ENCODE data around the gene HHLA2.
"Not testable (repeated sequence)": the region's sequence is repeated elsewhere in the genome, so short reads cannot be mapped to it uniquely, and the experiment has no call there.

The HHLA2 gene

DNA sequence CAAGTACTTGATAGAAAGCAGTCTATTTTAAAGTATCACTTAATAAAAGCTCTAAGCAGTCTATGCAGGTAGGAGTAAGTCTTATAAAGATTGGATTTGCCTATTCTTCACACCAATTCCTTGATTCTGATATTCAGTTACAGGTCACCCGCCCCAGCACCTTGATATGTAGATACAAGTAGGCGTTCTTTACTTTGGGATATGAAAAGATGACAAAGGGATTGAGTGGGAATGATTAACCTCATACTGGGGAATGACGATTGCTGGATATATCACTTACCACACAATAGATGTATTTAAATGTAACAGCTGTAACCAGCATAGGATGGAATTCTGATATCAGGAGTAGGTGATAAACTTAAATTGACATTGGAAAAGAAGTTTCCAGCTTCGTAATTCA, 47.1 kb downstream of the HHLA2 start:
- DNase-seq (ENCODE audit: low read depth): no peak

DNA sequence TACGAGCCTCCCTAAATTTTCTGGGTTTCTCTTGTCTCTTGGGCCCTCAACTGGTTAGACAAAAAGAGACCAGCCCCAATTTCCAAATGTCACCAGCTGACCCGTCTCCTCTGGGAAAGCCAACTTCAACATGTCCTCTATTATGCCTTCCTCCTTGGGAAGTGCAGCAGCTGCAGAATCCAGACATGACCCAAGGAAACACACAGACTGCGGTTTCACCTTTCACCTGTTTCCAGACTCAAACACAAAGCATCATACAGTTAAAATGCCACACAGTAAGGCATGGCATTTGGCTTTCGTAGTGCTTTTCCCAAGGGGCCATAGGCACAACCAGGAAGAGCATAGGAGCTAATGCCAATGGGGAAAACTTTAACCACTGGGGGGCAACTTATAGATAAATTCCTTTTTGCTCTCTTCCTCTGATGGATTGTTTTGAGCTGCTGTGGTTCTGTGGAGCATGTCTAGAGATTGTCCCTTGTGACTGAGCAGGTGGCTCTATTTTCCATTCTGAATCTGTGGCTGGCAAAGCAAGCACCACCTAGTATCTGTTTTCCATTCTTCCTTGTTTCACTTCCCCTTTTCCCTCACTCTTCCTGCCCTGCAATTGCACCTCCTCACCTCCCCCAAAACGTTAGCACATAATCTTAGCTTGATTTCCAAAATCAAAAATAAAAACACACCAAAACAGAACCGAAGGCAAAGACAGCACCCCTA, 49.3 kb downstream of the HHLA2 start:
- DNase-seq (ENCODE audit: low read depth): no peak

DNA sequence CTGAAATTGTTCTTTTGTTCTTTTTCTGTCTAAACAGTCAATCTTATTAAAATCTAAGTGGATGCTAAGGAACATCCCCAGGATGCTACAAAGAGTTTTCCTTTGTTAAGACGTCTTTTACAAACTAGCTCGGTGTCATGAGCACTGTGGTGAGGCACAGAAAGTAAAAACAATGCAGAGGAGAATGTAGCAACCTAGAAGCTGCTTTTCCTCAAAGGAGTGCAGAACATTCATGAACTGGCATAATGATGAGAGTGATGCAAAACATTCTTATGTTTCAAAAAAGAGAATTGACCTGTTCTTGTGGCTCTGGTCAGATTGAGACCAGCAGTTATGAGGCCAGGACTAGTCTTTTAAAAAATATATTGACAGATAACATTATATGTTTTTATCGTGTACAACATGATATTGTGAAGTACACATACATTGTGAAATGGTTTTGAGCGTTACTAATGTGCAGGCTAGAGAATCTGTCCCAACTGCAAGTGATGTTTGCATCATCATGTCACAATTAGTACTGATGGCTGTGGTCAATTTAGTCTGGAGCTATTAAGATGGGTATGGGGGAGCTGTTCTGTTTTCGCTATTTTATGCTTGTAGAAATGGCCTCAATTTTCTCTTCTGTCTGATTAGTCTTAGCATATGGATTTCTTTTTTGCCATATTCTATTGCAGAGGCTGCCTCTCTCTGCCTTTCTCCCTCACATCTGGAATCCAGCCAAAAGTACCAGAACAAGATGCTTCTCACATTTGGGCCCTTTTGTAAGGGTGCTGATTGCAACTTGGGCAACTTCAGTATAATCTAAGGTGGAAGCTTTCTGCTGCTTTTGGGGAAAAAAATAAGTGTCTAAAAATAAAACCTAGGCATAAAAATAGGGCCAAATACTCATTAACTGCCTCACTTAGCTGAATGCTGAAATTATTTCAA, 50.2 kb downstream of the HHLA2 start:
- DNase-seq (ENCODE audit: low read depth): no peak

DNA sequence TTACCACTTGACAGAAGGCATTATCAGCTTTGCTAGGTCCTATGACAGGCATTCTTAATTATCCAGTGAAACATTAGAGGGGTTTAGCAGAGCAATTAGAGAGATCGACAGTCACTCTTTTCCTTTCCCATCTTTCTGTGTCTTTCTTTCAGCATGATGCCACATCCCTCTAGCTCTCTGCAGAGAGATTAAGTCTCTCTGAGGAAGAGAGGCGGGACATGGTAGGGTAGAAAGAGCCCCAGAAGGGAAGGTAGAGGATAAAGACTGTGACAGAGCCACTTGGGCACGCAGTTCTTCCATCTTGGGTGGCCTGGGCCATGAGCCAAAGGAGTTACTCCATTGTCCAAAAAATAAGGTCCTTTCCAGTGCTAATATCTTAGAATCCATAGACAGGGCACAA, 55.8 kb downstream of the HHLA2 start:
- DNase-seq (ENCODE audit: low read depth): no peak

GRCh38 chr3:108354562-108354961, 58.2 kb downstream of the HHLA2 start:
- DNase-seq (ENCODE audit: low read depth): no peak

DNA sequence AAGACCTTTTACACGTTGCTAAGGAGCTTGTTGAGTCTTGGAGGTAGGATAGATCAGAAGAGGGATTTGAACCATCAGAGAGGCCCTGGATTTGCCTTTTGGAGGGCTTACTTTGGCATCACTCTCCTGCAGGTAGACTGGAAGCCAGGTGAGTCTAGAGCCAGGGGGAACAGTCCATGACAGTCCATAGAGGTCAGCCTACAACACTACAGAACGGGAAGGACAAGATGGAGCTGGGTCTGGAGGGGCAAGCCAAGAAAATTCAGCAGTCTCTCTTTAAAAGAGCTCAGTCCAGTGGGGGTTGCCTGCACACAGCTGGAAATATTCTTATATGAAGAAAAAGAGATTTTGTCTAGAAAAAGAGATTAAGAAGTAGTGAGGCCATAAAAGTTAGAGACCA, 60.7 kb downstream of the HHLA2 start:
- no peak for DNase-seq (ENCODE audit: low read depth)

GRCh38 chr3:108359011-108359410, 62.7 kb downstream of the HHLA2 start:
- no peak for DNase-seq (ENCODE audit: low read depth)

GRCh38 chr3:108376026-108376425, 79.7 kb downstream of the HHLA2 start:
- no peak for DNase-seq (ENCODE audit: low read depth)

DNA sequence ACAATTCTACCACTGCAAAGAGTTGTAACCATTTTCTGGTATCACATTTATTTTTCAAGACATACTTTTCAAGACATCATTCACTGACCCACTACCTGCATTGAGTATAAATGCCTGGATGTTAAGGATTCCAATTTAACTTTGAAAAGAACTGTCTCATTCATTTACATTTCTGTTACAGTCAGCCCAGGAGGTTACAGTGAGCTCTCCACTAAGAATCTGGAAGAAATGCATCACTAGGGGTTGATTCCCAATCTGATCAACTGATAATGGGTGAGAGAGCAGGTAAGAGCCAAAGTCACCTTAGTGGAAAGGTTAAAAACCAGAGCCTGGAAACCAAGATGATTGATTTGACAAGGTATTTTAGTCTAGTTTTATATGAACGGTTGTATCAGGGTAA, 81.0 kb downstream of the HHLA2 start:
- no peak for DNase-seq (ENCODE audit: low read depth)

DNA sequence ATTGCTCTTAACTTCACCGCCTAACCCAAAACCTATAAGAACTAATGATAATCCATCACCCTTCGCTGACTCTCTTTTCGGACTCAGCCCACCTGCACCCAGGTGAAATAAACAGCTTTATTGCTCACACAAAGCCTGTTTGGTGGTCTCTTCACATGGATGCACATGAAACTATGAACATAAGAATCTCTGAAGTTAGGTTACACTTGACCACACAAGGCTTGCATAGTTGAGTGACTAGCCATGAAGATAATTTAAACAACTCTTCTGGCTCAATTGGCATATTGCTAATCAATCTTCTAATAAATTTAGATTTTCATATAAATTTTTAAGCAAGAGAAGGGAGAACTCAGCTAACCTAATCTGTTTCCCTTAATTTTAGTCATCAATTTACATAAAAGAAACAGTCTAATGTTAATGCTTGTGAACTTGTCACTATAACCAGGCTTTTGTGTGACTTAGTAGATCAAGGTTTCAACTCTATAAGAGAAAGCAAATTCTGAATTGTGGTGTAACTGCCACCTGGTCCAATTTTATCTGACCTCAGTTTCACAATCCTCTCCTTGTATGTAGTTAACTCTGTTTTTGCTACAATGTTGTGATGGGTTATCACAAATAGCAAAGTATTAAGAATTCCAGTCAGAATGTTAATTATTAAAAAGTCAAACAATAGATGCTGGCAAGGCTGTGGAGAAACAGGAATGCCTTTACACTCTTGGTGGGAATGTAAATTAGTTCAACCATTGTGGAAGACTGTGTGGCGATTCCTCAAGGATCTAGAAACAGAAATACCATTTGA, 82.0 kb downstream of the HHLA2 start:
- DNase-seq (ENCODE audit: low read depth): no peak

GRCh38 chr3:108378952-108379342, 82.6 kb downstream of the HHLA2 start:
- not testable (repeated sequence) for DNase-seq (ENCODE audit: low read depth)

- no peak for DNase-seq (ENCODE audit: low read depth)
These were observed 83.9 kb downstream of the HHLA2 start for GRCh38 chr3:108380128-108380795.

- no peak for DNase-seq (ENCODE audit: low read depth)
These were observed 85.3 kb downstream of the HHLA2 start for GRCh38 chr3:108381529-108382140.

DNA sequence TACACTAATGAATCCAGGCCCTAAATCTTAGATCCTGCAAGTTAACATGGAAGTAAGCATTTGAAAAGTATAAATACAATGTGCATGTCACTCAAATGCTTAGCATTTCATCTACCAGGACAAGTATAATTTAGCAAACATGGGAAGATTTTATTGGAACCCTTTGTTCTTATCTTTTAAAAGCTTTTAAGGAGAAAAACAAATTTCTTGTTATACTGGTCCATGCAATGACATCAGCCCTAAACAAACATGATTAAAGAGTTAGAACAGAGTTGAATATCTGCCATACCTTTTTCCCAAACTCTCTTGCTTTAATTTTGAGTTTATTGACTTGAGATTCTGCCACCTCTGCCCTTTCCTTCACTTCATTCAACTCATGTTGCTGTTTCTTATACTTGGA, 87.0 kb downstream of the HHLA2 start:
- no peak for DNase-seq (ENCODE audit: low read depth)

DNA sequence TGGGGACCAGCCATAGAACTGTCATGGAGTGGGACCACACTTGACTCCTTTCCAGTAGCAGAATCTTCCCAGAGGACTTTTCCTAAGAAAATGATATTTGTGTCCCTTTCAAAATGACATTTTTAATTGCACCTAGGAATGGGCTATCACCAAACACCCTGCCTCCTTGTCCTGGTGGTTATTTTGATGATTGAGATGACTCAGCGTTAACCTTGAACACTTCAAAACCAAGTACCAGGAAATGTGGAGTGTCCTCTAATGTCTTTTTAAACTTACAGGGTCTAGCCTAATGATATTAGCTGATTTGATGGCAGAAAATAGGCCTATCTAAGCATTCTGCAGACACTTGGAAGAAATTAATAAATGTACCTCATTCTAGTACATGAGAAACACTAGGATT, 90.7 kb downstream of the HHLA2 start:
- no peak for DNase-seq (ENCODE audit: low read depth)

DNA sequence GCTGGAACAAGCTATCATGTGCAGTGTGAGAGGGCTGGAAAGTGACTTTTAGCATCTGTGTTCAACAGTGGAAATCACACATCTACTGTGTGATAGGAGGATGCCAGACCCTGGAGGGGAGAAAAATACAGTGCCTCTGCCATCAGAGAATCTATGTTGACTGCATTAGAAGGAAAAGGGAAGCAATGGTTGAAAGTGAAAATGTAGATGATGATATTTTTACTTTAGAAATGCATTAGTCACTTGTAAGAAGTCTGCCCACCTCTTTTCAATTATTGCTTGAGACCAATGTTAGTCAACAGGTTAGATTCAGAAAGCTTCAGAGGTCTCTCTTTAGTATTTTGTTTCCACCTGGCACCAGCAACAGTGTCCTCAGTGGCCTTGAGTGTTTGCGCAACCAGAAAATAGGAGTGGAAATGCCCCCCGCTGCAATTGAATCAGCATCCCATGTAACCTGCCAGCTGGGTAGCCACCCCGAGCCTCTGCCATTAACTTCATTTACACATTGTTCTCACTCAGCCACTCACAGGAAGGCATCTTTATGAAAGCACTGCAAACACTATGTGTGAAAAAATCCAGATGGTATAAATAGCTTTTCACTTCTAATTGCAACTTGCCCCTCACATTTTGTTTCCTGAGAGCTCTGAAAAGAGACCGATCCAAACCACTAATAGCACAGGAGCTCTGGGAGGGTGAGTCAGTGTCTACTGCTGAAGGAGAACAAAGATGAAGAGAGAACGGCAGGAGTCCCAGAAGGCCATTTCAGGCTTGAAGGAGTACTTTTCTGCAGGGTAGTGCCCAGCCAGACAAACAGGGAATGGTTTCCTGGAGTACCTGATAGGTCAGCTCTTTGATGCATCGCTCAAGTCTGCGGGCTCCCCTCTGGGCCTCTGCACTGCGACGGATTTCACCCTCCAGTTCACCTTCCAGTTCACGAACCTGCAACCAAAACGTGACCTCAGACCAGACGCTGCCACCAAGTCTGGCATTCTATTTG, 92.1 kb downstream of the HHLA2 start:
- DNase-seq (ENCODE audit: low read depth): no peak

- DNase-seq (ENCODE audit: low read depth): no peak
These were observed 93.0 kb downstream of the HHLA2 start for GRCh38 chr3:108389372-108389771.

GRCh38 chr3:108391917-108392593, 95.7 kb downstream of the HHLA2 start:
- DNase-seq (ENCODE audit: low read depth): peak; percentile 50

- no peak for DNase-seq (ENCODE audit: low read depth)
These were observed 97.0 kb downstream of the HHLA2 start for GRCh38 chr3:108393128-108393900.

Data from fibroblast of gingiva (primary cell).